A549 (cell line): ENCODE data around the gene DPEP2. TPM values are rescaled to one million over a fixed set of nuclear protein-coding genes. Genes with fewer than 3 reads are reported as not detected.
"Not testable (repeated sequence)": the region's sequence is repeated elsewhere in the genome, so short reads cannot be mapped to it uniquely, and the experiment has no call there.

Experiments used
- ATAC-seq, 2 experiments: fragments of 200-7000 bp in 1 of 2; fragments of >200 bp in 1 of 2; cut with Nextera tagmentation in 1 of 2; cut with Tn5 transposase in 1 of 2; 3 replicates each; pipeline versions ENCODE4 v1.8.0 to v1.9.1; 2018 to 2020; ENCODE audit warnings: mild to moderate bottlenecking in 1 of 2, moderate library complexity in 1 of 2
- CTCF ChIA-PET: fragments of 300-600 bp; sonication (Branson Sonifier 250); formaldehyde crosslinking; extraction: SDS; loops from one replicate; lab custom pipeline; 2021; ENCODE audit warnings: antibody characterized with exemption, inconsistent platforms; lab: Yijun Ruan, JAX
- POLR2A ChIA-PET: fragments of 350-600 bp; formaldehyde crosslinking; extraction: SDS; loops from one replicate; lab custom pipeline; 2021; ENCODE audit warnings: antibody characterized with exemption, inconsistent platforms; lab: Yijun Ruan, JAX
- DNase-seq, 2 experiments: peaks; one replicate each; pipeline versions ENCODE4 v3.0.0 to v3.0.0-alpha.2; 2011 to 2016; ENCODE audit warnings: low read depth in 1 of 2, low spot score in 1 of 2
- FAIRE-seq: peaks from 2 replicates; lab custom pipeline; 2011; peaks lifted over from hg19 to GRCh38; lab: Jason Lieb, UNC
- H3K27ac ChIP-seq, 2 experiments: fragments of >200 bp; sonication (Bioruptor Twin); formaldehyde crosslinking; 3 replicates each; pipeline ENCODE4 v1.5.1; 2016 to 2017
- H3K4me1 ChIP-seq: fragments of >200 bp; sonication (Bioruptor Twin); formaldehyde crosslinking; 3 replicates; pipeline ENCODE4 v1.6.1; 2016
- H3K4me2 ChIP-seq: fragments of >200 bp; sonication (Bioruptor Twin); formaldehyde crosslinking; 3 replicates; pipeline ENCODE4 v1.6.1; 2016
- H3K4me3 ChIP-seq: fragments of >200 bp; sonication (Bioruptor Twin); formaldehyde crosslinking; 3 replicates; pipeline ENCODE4 v1.5.1; 2016
- H3K9me3 ChIP-seq: fragments of >200 bp; sonication (Bioruptor Twin); formaldehyde crosslinking; 3 replicates; pipeline ENCODE4 v1.6.1; 2016
- BHLHE40 ChIP-seq: IDR thresholded peaks from 2 replicates; pipeline ENCODE4 v1.6.1; 2012; ENCODE audit warnings: low read depth, low read length, inconsistent platforms
- CHD4 ChIP-seq: fragments of 200-600 bp; sonication (generic); IDR thresholded peaks from 2 replicates; pipeline ENCODE4 v1.6.1; 2016; ENCODE audit warnings: antibody characterized with exemption, mild to moderate bottlenecking, borderline replicate concordance
- E2F6 ChIP-seq: IDR thresholded peaks from 2 replicates; pipeline ENCODE4 v1.6.1; 2012; ENCODE audit warnings: low read depth, borderline replicate concordance
- FOSB ChIP-seq: fragments of 250-450 bp; sonication (Bioruptor Pico); IDR thresholded peaks from 2 replicates; pipeline ENCODE4 v1.5.0; 2020; ENCODE audit warnings: mild to moderate bottlenecking, moderate library complexity
- FOSL2 ChIP-seq, 2 experiments: fragments of 450-650 bp in 1 of 2; fragments of >200 bp in 1 of 2; sonication (Bioruptor Twin) in 1 of 2; formaldehyde crosslinking; IDR thresholded peaks; 2 replicates each; pipeline versions ENCODE4 v1.5.0 to v1.6.1; 2016 to 2020; ENCODE audit warnings: mild to moderate bottlenecking in 1 of 2, moderate library complexity in 1 of 2
- GATA3 ChIP-seq: IDR thresholded peaks from 2 replicates; pipeline ENCODE4 v1.6.1; 2012; ENCODE audit warnings: borderline replicate concordance
- HDAC2 ChIP-seq: fragments of 200-600 bp; sonication (generic); IDR thresholded peaks from 2 replicates; pipeline ENCODE4 v1.6.1; 2016
- HES2 ChIP-seq: fragments of >200 bp; sonication (Bioruptor Twin); formaldehyde crosslinking; IDR thresholded peaks from 2 replicates; pipeline ENCODE4 v1.6.1; 2016
- HMGXB4 ChIP-seq: fragments of 250-450 bp; sonication (Bioruptor Pico); IDR thresholded peaks from 2 replicates; pipeline ENCODE4 v1.5.0; 2021; ENCODE audit warnings: mild to moderate bottlenecking, moderate library complexity, borderline replicate concordance
- JUN ChIP-seq, 2 experiments: fragments of >200 bp; sonication (Bioruptor Twin); formaldehyde crosslinking; IDR thresholded peaks; 2 replicates in 1 of 2; 3 replicates in 1 of 2; pipeline ENCODE4 v1.6.1; 2016 to 2017
- JUNB ChIP-seq: fragments of >200 bp; sonication (Bioruptor Twin); formaldehyde crosslinking; IDR thresholded peaks from 2 replicates; pipeline ENCODE4 v1.6.1; 2016
- MAX ChIP-seq: IDR thresholded peaks from 2 replicates; pipeline ENCODE4 v1.6.1; 2012
- MAZ ChIP-seq: fragments of 150-350 bp; IDR thresholded peaks from 2 replicates; pipeline ENCODE4 v1.6.1; 2014; ENCODE audit warnings: antibody characterized with exemption, low read depth, low read length, borderline replicate concordance
- PHF8 ChIP-seq: fragments of 200-600 bp; sonication (generic); IDR thresholded peaks from 2 replicates; pipeline ENCODE4 v1.6.1; 2016; ENCODE audit warnings: low read depth, mild to moderate bottlenecking, antibody characterized with exemption, moderate library complexity, borderline replicate concordance
- TFCP2L1 ChIP-seq: fragments of 250-450 bp; sonication (Bioruptor Pico); IDR thresholded peaks from 2 replicates; pipeline ENCODE4 v1.5.0; 2021; ENCODE audit warnings: mild to moderate bottlenecking
- USF2 ChIP-seq: fragments of 450-650 bp; IDR thresholded peaks from 2 replicates; pipeline ENCODE4 v1.6.1; 2014; ENCODE audit warnings: antibody characterized with exemption
- WGBS: methylation state at CpG from one replicate; pipeline ENCODE4 v1.1.6; 2017; ENCODE audit errors: missing lambda C conversion rate; 5-methylcytosine and 5-hydroxymethylcytosine counted together
- polyA plus RNA-seq, 4 experiments: library from polyadenylated mRNA; depleted of rRNA in 3 of 4; stranded (reverse); fragments of >200 nt; fragmentation: RNase III in 1 of 4; extraction: RNeasy Plus Mini Kit Qiagen cat#74134 plus additional on column Dnase treatment in 1 of 4; gene quantifications; 2 replicates in 3 of 4; 3 replicates in 1 of 4; pipeline ENCODE4 v1.2.3, GENCODE V29; 2011 to 2017

Gene DPEP2
- polyA plus RNA-seq, 2 of the 4 experiments (the other 2 are of a cell fraction): not detected

- TF ChIP-seq HES2: no peak
Observed at GRCh38 chr16:68035227-68035626, 35.9 kb upstream of the DPEP2 start (continued).

- no peak overlapping the region for H3K27ac ChIP-seq
- ChIA-PET CTCF (interaction anchor here (1.7 kb wide), 1 partner anchor 195 kb away, joined by 4 read pairs; no protein-coding TSS in a partner anchor), POLR2A (no interaction called here)
- FAIRE-seq (no peak), DNase-seq (no peak), ATAC-seq (no peak)
- no peak overlapping the region for H3K4me3 ChIP-seq
- no peak for TF ChIP-seq HMGXB4 (CRISPR knock-in tag)
- no peak overlapping the region for H3K4me2 ChIP-seq
- H3K4me1 ChIP-seq: no peaks in the 10 kb centered on the region
- WGBS: 97% methylated on average over 2 of the region's 2 CpGs
- H3K9me3 ChIP-seq: no peaks in the 10 kb centered on the region
Observed at GRCh38 chr16:68033101-68033500, 33.8 kb upstream of the DPEP2 start.

GRCh38 chr16:68031951-68032350, 32.7 kb upstream of the DPEP2 start:
- CTCF ChIA-PET: interaction anchor here (0.7 to 1.9 kb wide), 2 partner anchors 9 kb away, joined by 3 to 5 read pairs; partner anchors contain the start of genes DDX28 and DUS2
- H3K27ac ChIP-seq: no peak overlapping the region
- TF ChIP-seq JUNB: no peak
- WGBS: 87% methylated on average over 2 of the region's 2 CpGs
- ATAC-seq (peak in 1 of 2 experiments; percentile 31; a peak in 3 of 6 replicates), FAIRE-seq (no peak), DNase-seq (peak in 1 of 2 experiments; percentile 17)
- no peak overlapping the region for H3K4me2 ChIP-seq
- POLR2A ChIA-PET: no interaction called here
- no peaks in the 10 kb centered on the region for H3K4me1 ChIP-seq
- no peak overlapping the region for H3K4me3 ChIP-seq
- H3K9me3 ChIP-seq: no peaks in the 10 kb centered on the region

- H3K9me3 ChIP-seq, H3K4me2 ChIP-seq, DNase-seq, FAIRE-seq, H3K27ac ChIP-seq, POLR2A ChIA-PET, H3K4me3 ChIP-seq, ATAC-seq, H3K4me1 ChIP-seq: not testable (repeated sequence)
- CTCF ChIA-PET: interaction anchor here (0.7 to 2.8 kb wide), 4 partner anchors 11 to 36 kb away, joined by 3 to 10 read pairs (median 6); no protein-coding TSS in a partner anchor
- 71% methylated on average over 6 of the region's 6 CpGs for WGBS
Observed at GRCh38 chr16:68030108-68030507, 30.8 kb upstream of the DPEP2 start.

- FAIRE-seq: no peak
Observed at GRCh38 chr16:68028996-68029395, 29.7 kb upstream of the DPEP2 start.

GRCh38 chr16:68022728-68023537, 23.6 kb upstream of the DPEP2 start, which contains the start of the genes DDX28 and DUS2:
Gene DDX28, minus strand, starts transcription at chr16:68023232. Its CDS starts 30 bp downstream, at chr16:68023202.
Gene DUS2, plus strand, starts transcription at chr16:68023284. Its CDS starts 14,740 bp downstream, at chr16:68038024.
- ChIA-PET POLR2A (interaction anchor here (1.0 to 2.4 kb wide), 6 partner anchors 11 to 216 kb away, joined by 3 to 9 read pairs (median 6); partner anchors contain the start of genes NFATC3, RANBP10 and TSNAXIP1), CTCF (interaction anchor here (0.6 to 3.6 kb wide), 6 partner anchors 9 to 62 kb away, joined by 3 to 18 read pairs (median 3); partner anchors contain the start of genes DPEP2 and NFATC3)
- peaks cover 19% of the 10 kb centered on the region for H3K4me1 ChIP-seq
- under 1% methylated on average over 35 of the region's 84 CpGs for WGBS
- peak within 1 kb of the TSS; percentile 99 for H3K4me3 ChIP-seq
- ATAC-seq: peak; percentile 90 to 94
- H3K27ac ChIP-seq: peak within 1 kb of the TSS; percentile 92 to 98
- peak; percentile 73 to 95 for DNase-seq
- H3K4me2 ChIP-seq: peak within 1 kb of the TSS; percentile 100
- no peak for FAIRE-seq
- no peaks in the 10 kb centered on the region for H3K9me3 ChIP-seq
- TF ChIP-seq PHF8 (peak; percentile 84), CHD4 (no peak), E2F6 (peak; percentile 66; the same call in 1 of the 2 replicates), FOSB (CRISPR knock-in tag) (no peak), USF2 (0 out of 2 replicates have a peak, but pooled peaks have one; percentile 26), MAZ (no peak), JUN (IDR thresholded peaks at IDR 0.05) (peak in 1 of 2 experiments; percentile 93; a peak in 4 of 5 replicates), MAX (peak; percentile 98), BHLHE40 (no peak), GATA3 (peak; percentile 44; the same call in 1 of the 2 replicates), FOSL2 (IDR thresholded peaks at IDR 0.05) (no peak), FOSL2 (CRISPR knock-in tag; IDR thresholded peaks at IDR 0.05) (peak; percentile 36; the same call in 1 of the 2 replicates)

More at GRCh38 chr16:68028996-68029395, 29.7 kb upstream of the DPEP2 start:
- ChIA-PET POLR2A (interaction anchor here (0.9 kb wide), 1 partner anchor 11 kb away, joined by 4 read pairs; no protein-coding TSS in a partner anchor), CTCF (interaction anchor here (1.2 to 3.2 kb wide), 4 partner anchors 10 to 199 kb away, joined by 4 to 18 read pairs (median 7); no protein-coding TSS in a partner anchor)
- DNase-seq: no peak
- no peak for ATAC-seq
- 91% methylated on average over 3 of the region's 3 CpGs for WGBS
- Histone ChIP-seq H3K4me2 (no peak overlapping the region), H3K27ac (no peak overlapping the region), H3K4me1 (peaks cover 6% of the 10 kb centered on the region), H3K9me3 (no peaks in the 10 kb centered on the region), H3K4me3 (no peak overlapping the region)
- no peak for TF ChIP-seq HDAC2
- TF ChIP-seq TFCP2L1 (CRISPR knock-in tag): no peak
